ENCODE results near the gene PPT1. TPM values are rescaled to one million over a fixed set of nuclear protein-coding genes. Genes with fewer than 3 reads are reported as not detected.

PPT1 gene
- total and polyA plus RNA-seq, 2 of the 8 experiments (the other 6 are each of a cell fraction or from before 2014, with no cell fraction given) = 77.1 to 150 TPM

GRCh38 chr1:40094466-40095110 is 2.5 kb downstream of the PPT1 start:
- Histone ChIP-seq H3K14ac (ENCODE audit: insufficient read length) (no peak overlapping the region), H4K20me1 (replicated peaks in 1 of 2; ENCODE audit: control insufficient read depth in 1 of 2, insufficient read depth in 2 of 2, low read length in 2 of 2) (no peaks in the 10 kb centered on the region), H3K56ac (replicated peaks; ENCODE audit: insufficient read length, low read depth, low read length) (no peak overlapping the region), H3K27me3 (replicated peaks in 1 of 4; ENCODE audit: control insufficient read depth in 3 of 4, extremely low read depth in 1 of 4, insufficient read depth in 3 of 4, low read length in 3 of 4) (no peaks in the 10 kb centered on the region), H2BK5ac (ENCODE audit: low read depth, low read length) (no peak overlapping the region), H3K36me3 (ENCODE audit: control insufficient read depth in 2 of 4, insufficient read depth in 4 of 4, low read length in 3 of 4) (peaks cover 6 to 26% (median 14%) of the 10 kb centered on the region in 4 experiments), H3K79me2 (ENCODE audit: control insufficient read depth in 1 of 2, insufficient read depth in 2 of 2, low read length in 2 of 2) (peaks cover 4 to 28% of the 10 kb centered on the region in 2 experiments; a peak in 3 of 4 replicates), H3K4me2 (ENCODE audit: insufficient read depth in 1 of 2, low read depth in 2 of 2, low read length in 2 of 2) (no peak overlapping the region), H3K23ac (ENCODE audit: insufficient read length) (no peak overlapping the region), H3K4ac (replicated peaks; ENCODE audit: insufficient read length, low read depth, low read length) (no peak overlapping the region), H2AK5ac (ENCODE audit: low read depth, low read length) (no peak overlapping the region), H2BK120ac (replicated peaks; ENCODE audit: low read depth, low read length) (no peak overlapping the region), H4K8ac (ENCODE audit: extremely low read depth, insufficient read depth, low read length) (no peak overlapping the region), H3K4me3 (ENCODE audit: extremely low read depth in 1 of 4, insufficient read depth in 2 of 4, low read depth in 3 of 4, low read length in 4 of 4) (no peak overlapping the region), H3K27ac (ENCODE audit: low read depth, low read length) (no peak overlapping the region), H3K23me2 (ENCODE audit: low read depth, low read length) (peaks cover 9% of the 10 kb centered on the region; the same call in 1 of the 2 replicates), H2BK15ac (ENCODE audit: low read length) (no peak overlapping the region), H3K4me1 (replicated peaks in 1 of 4; ENCODE audit: control insufficient read depth in 3 of 4, insufficient read depth in 4 of 4, low read length in 3 of 4) (peaks cover 0 to 2% (median 0%) of the 10 kb centered on the region in 4 experiments; a peak in 2 of 7 replicates), H3K9me3 (ENCODE audit: insufficient read depth in 2 of 2, low read depth in 1 of 2, low read length in 1 of 2) (no peaks in the 10 kb centered on the region), H3K79me1 (ENCODE audit: low read depth, low read length) (peaks cover 3% of the 10 kb centered on the region; the same call in 1 of the 2 replicates), H3K18ac (ENCODE audit: extremely low read depth, low read length) (no peak overlapping the region), H4K91ac (replicated peaks; ENCODE audit: insufficient read length, low read length) (no peak overlapping the region), H2AFZ (ENCODE audit: low read length) (no peak overlapping the region), H2BK20ac (ENCODE audit: low read length) (no peak overlapping the region), H4K5ac (ENCODE audit: insufficient read length, low read depth, low read length) (no peak overlapping the region), H3K9ac (replicated peaks in 1 of 4; ENCODE audit: extremely low read depth in 1 of 4, low read depth in 3 of 4, low read length in 3 of 4) (no peak overlapping the region), H2BK12ac (ENCODE audit: low read depth, low read length) (no peak overlapping the region)
- DNase-seq (ENCODE audit: low read depth in 1 of 2, low spot score in 2 of 2) = no peak
- no peak for FAIRE-seq
- ChIA-PET CTCF (ENCODE audit: partially characterized antibody) (interaction anchor here (1.0 to 2.0 kb wide), 3 partner anchors 10 to 244 kb away, joined by 4 to 8 read pairs (median 5); no protein-coding TSS in a partner anchor), POLR2A (ENCODE audit: partially characterized antibody) (interaction anchor here (1.0 to 1.6 kb wide), 4 partner anchors 10 to 55 kb away, joined by 3 to 6 read pairs (median 4); no protein-coding TSS in a partner anchor)
- WGBS, 2 experiments (ENCODE audit: extremely low coverage in 1 of 2, insufficient coverage in 1 of 2, insufficient read length in 1 of 2, insufficient replicate concordance in 2 of 2, low coverage in 1 of 2, low lambda C conversion rate in 2 of 2, missing lambda C conversion rate in 1 of 2) = 64% methylated on average over 4 of the region's 4 CpGs; no CpG with 5 or more reads in 1 of the 2 experiments
- TF ChIP-seq SIRT6 (IDR thresholded peaks at IDR 0.05; ENCODE audit: low read length) (no peak), MAX (IDR thresholded peaks at IDR 0.05) (no peak), SAP30 (IDR thresholded peaks at IDR 0.05; ENCODE audit: insufficient read depth, insufficient replicate concordance, low read length) (no peak)

All from H1 (cell line).